Left lung (tissue), 10 donors: ENCODE measurements around the gene IFITM10. TPM values are rescaled to one million over a fixed set of nuclear protein-coding genes. Genes with fewer than 3 reads are reported as not detected.

Experiments used
- ATAC-seq: fragments of 200-7000 bp; cut with Tn5 transposase; one replicate; pipeline ENCODE4 v1.9.1; 2020; ENCODE audit warnings: moderate library complexity
- DNase-seq, 4 donors: peaks; one replicate each; pipeline ENCODE4 v3.0.0-alpha.2; 2013 to 2020
- H3K27ac ChIP-seq, 2 donors: fragments of 200-600 bp; sonication (generic) in 1 of 2; one replicate each; pipeline versions ENCODE4 v1.5.0 to v1.8.0; 2020 to 2021
- H3K27me3 ChIP-seq, 2 donors: fragments of 200-600 bp; sonication (generic) in 1 of 2; one replicate each; pipeline versions ENCODE4 v1.5.0 to v1.8.0; 2020 to 2021
- H3K36me3 ChIP-seq, 2 donors: fragments of 200-600 bp; sonication (generic) in 1 of 2; one replicate each; pipeline versions ENCODE4 v1.5.0 to v1.8.0; 2020 to 2021
- H3K4me1 ChIP-seq, 2 donors: fragments of 200-600 bp; one replicate each; pipeline ENCODE4 v1.8.0; 2021
- H3K4me3 ChIP-seq, 2 donors: fragments of 200-600 bp; sonication (generic) in 1 of 2; one replicate each; pipeline versions ENCODE4 v1.5.0 to v1.8.0; 2020 to 2021; ENCODE audit warnings: mild to moderate bottlenecking in 1 of 2
- H3K9me3 ChIP-seq, 2 donors: fragments of 200-600 bp; sonication (generic) in 1 of 2; one replicate each; pipeline versions ENCODE4 v1.5.0 to v1.8.0; 2020 to 2021
- intact Hi-C, 2 donors: fragments of 100-400 bp; cut with DNase I; formaldehyde crosslinking; loops; one replicate each; pipeline versions ENCODE4 v1.11.2 to v1.14.2; 2022
- polyA plus RNA-seq, 6 donors: library from polyadenylated mRNA; unstranded; fragments of 120-200 nt; gene quantifications; one replicate each; pipeline ENCODE4 v1.2.1, GENCODE V29; 2013; ENCODE audit not compliant: insufficient read length in 6 of 6
- total RNA-seq, 2 donors: library from RNA; stranded (reverse); fragmentation: NEBNext Ultra II Directional; extraction: Animal tissue kit (Norgen Biotek cat#: 25700); gene quantifications; one replicate each; pipeline ENCODE4 v1.2.1, GENCODE V29; 2021
- TF ChIP-seq, protein P1 (sequence below), 2 donors: fragments of 200-600 bp; sonication (generic) in 1 of 2; IDR thresholded peaks; one replicate each; pipeline versions ENCODE4 v1.5.0 to v1.8.0; 2021; ENCODE audit warnings: antibody characterized with exemption in 2 of 2
- donor health status: DM: no; HTN: yes; CAD: no.
- donor health status: DM: no; HTN: no; CAD: no.

IFITM10 gene
- total and polyA plus RNA-seq, 8 donors: 0.07 to 16.5 (median 0.22) TPM; not detected in 1

- TF ChIP-seq, protein P1, sequence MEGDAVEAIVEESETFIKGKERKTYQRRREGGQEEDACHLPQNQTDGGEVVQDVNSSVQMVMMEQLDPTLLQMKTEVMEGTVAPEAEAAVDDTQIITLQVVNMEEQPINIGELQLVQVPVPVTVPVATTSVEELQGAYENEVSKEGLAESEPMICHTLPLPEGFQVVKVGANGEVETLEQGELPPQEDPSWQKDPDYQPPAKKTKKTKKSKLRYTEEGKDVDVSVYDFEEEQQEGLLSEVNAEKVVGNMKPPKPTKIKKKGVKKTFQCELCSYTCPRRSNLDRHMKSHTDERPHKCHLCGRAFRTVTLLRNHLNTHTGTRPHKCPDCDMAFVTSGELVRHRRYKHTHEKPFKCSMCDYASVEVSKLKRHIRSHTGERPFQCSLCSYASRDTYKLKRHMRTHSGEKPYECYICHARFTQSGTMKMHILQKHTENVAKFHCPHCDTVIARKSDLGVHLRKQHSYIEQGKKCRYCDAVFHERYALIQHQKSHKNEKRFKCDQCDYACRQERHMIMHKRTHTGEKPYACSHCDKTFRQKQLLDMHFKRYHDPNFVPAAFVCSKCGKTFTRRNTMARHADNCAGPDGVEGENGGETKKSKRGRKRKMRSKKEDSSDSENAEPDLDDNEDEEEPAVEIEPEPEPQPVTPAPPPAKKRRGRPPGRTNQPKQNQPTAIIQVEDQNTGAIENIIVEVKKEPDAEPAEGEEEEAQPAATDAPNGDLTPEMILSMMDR (IDR thresholded peaks at IDR 0.05): no peak
- Histone ChIP-seq H3K4me3 (peak overlapping the region in 1 of 2 donors; percentile 78), H3K27ac (peak overlapping the region in 1 of 2 donors; percentile 88), H3K36me3 (peaks cover 0 to 100% of the 10 kb centered on the region in 2 donors), H3K9me3 (no peaks in the 10 kb centered on the region), H3K4me1 (peaks cover 32 to 91% of the 10 kb centered on the region in 2 donors), H3K27me3 (no peaks in the 10 kb centered on the region)
- peak in 2 of 4 donors; percentile 36 to 78 for DNase-seq
- ATAC-seq: no peak
- intact Hi-C loops: no loop called here
Observed at GRCh38 chr11:1756791-1757771, 6.7 kb upstream of the IFITM10 start.

DNA sequence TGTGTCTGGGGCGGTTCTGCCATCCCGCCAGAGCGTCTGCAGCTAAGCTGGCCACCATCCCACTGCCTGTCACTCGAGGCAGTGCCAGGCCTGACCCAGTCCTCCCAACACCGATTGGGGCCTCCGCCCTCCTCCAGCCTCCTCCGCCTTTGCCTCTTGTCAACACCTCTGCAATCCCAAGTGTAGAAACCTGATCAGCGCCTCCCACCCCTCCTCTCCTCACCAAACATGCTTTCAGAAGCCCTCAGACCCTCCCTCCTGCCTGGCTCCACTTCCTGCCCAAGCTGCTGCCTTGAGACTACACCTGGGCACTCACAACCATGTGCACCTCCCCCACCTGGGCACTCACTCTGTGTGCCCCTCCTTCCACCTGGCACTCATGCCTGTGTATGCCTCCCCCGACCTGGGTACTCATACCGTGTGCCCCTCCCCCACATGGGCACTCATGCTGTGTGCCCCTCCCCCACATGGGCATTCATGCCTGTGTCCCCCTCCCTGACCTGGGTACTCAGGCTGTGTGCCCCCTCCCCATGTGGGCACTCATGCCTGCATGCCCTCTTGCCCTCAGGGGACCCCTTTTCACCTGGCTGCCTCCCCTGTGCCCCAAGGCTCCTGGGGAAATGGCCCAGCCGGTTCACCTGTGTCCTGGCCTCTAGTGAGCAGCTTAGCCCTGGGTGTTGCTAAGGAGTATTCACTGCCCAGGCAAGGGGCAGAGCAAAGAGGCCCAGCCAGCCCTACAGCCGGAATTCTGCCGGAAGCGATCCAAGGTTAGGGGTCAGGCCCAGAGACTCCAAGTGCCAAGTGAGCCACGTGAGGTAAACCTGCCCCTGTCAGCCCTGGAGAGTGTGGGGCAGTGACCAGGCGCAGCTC lies 5.5 kb upstream of the IFITM10 start:
- TF ChIP-seq, protein P1 (IDR thresholded peaks at IDR 0.05): no peak
- peak; percentile 20 for ATAC-seq
- intact Hi-C loops: no loop called here
- H3K4me3 ChIP-seq: peak overlapping the region in 1 of 2 donors; percentile 78
- H3K9me3 ChIP-seq: no peaks in the 10 kb centered on the region
- peaks cover 0 to 3% of the 10 kb centered on the region in 2 donors for H3K27me3 ChIP-seq
- peaks cover 0 to 100% of the 10 kb centered on the region in 2 donors for H3K36me3 ChIP-seq
- H3K27ac ChIP-seq: peak overlapping the region in 1 of 2 donors; percentile 88
- peaks cover 20 to 87% of the 10 kb centered on the region in 2 donors for H3K4me1 ChIP-seq
- DNase-seq: peak; percentile 49 to 89 (median 69)

- ATAC-seq: no peak
- H3K9me3 ChIP-seq: no peaks in the 10 kb centered on the region
- intact Hi-C loops: no loop called here
- DNase-seq: no peak
- H3K4me3 ChIP-seq: peak overlapping the region in 1 of 2 donors; percentile 13
- H3K27ac ChIP-seq: peak overlapping the region in 1 of 2 donors; percentile 18
- peaks cover 14 to 87% of the 10 kb centered on the region in 2 donors for H3K4me1 ChIP-seq
- peaks cover 0 to 96% of the 10 kb centered on the region in 2 donors for H3K36me3 ChIP-seq
- peaks cover 0 to 9% of the 10 kb centered on the region in 2 donors for H3K27me3 ChIP-seq
- TF ChIP-seq, protein P1 (IDR thresholded peaks at IDR 0.05): no peak
Observed at GRCh38 chr11:1755344-1755691, 4.9 kb upstream of the IFITM10 start.

DNA sequence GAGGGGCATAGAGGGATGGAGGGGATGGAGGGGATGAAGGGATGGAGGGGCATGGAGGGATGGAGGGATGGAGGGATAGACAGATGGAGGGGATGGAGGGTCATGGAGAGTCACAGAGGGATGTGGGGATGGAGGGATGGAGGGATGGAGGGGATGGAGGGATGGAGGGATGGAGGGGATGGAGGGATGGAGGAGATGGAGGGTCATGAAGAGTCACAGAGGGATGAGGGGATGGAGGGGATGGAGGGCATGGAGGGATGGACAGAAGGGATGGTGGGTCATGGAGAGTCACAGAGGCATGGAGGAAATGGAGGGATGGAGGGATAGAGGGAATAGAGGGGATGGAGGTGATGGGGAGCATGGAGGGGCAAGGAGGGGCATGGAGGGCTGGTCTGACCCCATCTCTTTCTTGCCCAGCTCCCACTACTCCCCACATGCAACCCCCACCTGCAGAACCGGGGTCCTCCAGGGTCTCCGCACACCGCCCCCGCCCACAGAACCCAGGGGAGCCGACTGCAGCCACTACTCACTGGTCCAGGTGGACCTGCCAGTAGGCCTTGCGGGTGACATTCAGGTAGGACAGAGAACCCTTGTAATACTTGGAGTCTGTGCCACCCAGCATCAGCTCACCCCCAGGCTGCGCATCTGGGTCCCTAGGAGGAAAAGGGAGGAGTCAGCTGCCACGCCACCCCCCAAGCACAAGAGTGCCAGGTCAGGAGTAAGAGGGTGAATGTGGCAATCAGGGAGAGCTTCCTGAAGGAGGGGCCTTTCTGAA lies 4.2 kb upstream of the IFITM10 start:
- peak in 1 of 4 donors; percentile 33 for DNase-seq

More for the DNA sequence above, 4.2 kb upstream of the IFITM10 start:
- H3K4me3 ChIP-seq: peak overlapping the region in 1 of 2 donors; percentile 13
- intact Hi-C loops: no loop called here
- peaks cover 0 to 16% of the 10 kb centered on the region in 2 donors for H3K27me3 ChIP-seq
- no peaks in the 10 kb centered on the region for H3K9me3 ChIP-seq
- peak overlapping the region in 1 of 2 donors; percentile 18 for H3K27ac ChIP-seq
- peaks cover 0 to 88% of the 10 kb centered on the region in 2 donors for H3K36me3 ChIP-seq
- peaks cover 10 to 86% of the 10 kb centered on the region in 2 donors for H3K4me1 ChIP-seq
- no peak for ATAC-seq
- TF ChIP-seq, protein P1 (IDR thresholded peaks at IDR 0.05): no peak
